Measurements from ENCODE around the gene DIPK1A.

GRCh38 chr1:92820024-92820423 lies 141.2 kb downstream of the DIPK1A start:
- TF ChIP-seq CTCF (IDR thresholded peaks at IDR 0.05; ENCODE audit: low read depth, low read length) (no peak), POLR2A (IDR thresholded peaks at IDR 0.05; ENCODE audit: extremely low read depth, insufficient read length) (no peak), MAX (IDR thresholded peaks at IDR 0.05; ENCODE audit: low read depth, low read length) (no peak)

All from NB4 (cell line).